ENCODE measurements around the gene KLF16.
A peak's percentile ranks its signal among the peaks of the same experiment; 100 is the strongest.

KLF16 gene

GRCh38 chr19:1867349-1867724, 4.0 kb upstream of the KLF16 start:
- DNase-seq (ENCODE audit: low read depth), result no peak

- no peak for DNase-seq (ENCODE audit: low read depth)
These were observed 3.4 kb upstream of the KLF16 start for GRCh38 chr19:1866693-1867348.

DNA sequence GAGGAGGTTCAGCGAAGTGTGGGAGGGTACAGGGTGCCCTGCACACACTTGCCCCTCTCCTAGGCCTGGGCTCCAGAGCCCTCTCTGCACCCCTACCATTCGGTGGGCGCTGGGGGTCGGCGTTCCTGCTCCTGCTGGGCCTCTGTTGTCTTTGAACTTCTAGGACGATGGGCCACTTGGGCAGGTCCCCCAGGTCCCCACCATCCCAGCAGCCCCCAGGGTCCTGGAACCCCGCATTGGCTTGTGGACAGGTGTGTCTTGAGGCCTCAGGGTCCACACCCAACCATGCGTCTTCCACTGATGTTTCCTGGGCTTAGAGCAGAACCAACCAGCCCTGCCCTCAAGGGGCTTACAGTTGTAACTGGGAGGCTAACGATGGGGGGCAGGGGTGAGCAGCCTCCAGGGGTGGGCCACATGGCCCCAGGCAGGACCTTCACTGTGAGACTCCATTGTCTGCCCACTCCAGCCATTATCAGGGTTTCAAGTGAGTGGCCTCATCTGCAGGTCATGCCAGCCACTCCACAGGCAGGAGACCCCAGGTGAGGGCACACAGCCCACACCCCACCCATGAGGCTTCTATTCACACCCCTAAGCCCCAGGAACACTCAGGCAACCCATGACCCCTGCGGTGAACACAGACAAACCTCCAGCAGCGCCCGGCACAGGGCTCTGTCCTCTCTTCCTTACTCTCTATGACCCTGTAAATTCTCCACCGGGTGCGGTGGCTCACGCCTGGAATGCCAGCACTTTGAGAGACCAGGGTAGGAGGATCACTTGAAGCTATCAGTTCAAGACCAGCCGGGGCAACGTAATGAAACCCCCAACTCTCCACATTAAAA, 2.0 kb upstream of the KLF16 start:
- no peak for DNase-seq (ENCODE audit: low read depth)

DNA sequence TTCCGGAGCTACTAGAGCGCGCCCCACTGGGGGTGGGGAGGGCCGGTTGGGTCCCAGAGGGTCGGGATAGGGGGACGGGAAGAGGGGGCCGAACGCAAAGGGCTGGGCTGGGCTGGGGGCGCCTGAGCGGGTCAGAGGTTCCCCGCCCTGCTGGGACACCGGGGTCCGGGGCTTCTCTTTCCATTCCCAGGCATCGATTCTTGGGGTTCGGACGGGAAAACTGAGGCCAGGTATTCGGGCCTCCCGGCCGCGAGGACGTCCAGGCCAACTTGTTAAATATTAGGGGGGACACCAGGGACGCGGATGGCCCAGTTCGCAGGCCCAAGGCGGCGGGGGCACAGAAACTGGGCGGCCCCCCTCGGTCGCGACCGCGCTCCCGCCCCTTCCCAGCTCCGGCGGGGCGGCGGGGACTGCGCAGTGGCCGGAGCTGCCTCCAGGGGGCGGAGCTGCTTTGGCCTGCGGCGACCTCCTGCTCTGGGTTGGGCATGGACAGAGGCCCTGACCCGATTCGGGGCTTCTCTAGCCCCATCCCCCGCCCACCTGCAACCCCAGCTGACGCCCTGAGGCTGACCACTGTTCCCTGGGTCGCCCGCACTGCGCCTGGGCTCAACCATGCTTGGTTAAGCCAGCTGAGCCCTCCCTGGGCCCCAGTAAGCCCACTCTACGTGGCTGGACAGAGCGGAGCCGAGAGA, 1.2 kb upstream of the KLF16 start:
- DNase-seq (ENCODE audit: low read depth), result no peak

- DNase-seq (ENCODE audit: low read depth), result peak; percentile 77
These were observed 480 bp upstream of the KLF16 start for GRCh38 chr19:1863638-1864479.

GRCh38 chr19:1862424-1863327, 703 bp downstream of the KLF16 start:
- DNase-seq (ENCODE audit: low read depth), result no peak

DNA sequence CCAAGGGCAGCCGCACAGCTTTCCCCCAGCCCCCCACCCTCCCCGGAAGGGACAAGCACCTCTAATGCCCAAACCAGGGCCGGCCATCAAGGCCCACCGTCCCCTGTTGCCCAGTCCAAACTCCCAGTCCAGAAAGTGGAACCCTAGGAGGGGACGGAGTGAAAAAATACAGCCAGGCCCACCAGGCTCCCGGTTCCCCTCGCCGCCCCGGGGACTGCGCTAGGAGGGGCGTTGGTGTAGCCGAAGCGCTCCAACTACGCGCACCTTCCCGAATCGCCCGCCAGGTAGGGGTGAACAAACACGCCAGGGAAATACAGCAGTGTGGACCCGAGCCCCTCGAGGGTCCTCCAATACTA, 1.3 kb downstream of the KLF16 start:
- DNase-seq (ENCODE audit: low read depth), result no peak

DNA sequence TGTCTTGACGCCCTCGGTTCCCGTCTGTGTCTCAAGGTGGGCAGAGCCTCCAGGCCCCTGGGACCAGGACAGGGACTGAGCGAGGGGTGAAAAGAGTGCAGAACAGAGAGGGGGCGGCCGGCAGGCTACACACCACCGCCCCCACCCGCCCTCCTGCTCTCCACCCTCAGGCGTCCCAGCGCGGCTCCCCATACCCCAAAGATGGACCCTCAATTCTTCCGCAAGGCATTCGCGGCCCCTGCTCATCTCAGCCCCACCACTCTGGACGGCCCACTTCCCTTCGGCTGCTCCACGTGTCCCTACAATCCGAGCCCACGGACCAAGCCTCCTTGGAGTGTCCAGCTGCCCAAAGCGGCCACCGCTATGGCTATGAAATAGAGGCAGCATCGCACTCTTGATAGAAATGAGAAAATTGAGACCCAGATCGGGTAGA, 1.8 kb downstream of the KLF16 start:
- DNase-seq (ENCODE audit: low read depth), result no peak

DNA sequence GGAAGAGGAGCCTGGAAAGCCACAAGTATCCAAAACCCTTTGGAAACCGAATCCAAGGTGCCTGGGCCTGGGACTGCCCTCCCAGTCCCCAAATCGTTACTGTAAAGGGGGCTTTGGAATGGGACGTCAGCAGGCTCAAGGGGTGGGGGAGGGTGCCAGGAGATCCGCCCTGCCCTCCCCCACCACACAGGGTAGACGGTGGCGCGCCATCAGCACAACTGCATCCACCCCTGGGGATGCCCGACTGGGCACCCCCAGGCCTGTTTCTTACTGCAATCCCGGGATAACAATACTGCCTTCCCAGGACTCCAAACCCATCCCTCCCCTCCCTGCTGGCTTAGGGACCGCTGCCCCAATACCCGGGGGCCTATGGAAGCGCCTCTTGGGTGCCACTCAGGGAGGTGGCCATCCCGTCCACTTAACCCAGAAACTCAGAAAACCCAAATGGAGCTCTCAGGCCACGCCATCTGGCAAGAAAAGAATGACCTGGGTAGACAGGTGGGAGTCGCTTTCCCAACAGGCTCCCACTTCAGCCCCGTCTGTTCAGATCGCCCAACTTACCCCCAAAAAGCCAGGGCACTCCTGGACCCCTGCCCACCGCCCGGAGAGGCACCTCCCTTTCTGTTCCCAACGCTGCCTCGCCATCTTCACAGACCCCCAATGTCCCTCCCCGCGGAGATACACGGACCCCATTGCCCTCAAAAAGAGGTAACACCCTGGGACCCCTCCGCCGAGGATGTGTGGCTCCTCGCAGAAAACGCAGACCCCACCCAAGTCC, 2.4 kb downstream of the KLF16 start:
- DNase-seq (ENCODE audit: low read depth), result no peak

GRCh38 chr19:1860042-1860775, 3.2 kb downstream of the KLF16 start:
- no peak for DNase-seq (ENCODE audit: low read depth)

DNA sequence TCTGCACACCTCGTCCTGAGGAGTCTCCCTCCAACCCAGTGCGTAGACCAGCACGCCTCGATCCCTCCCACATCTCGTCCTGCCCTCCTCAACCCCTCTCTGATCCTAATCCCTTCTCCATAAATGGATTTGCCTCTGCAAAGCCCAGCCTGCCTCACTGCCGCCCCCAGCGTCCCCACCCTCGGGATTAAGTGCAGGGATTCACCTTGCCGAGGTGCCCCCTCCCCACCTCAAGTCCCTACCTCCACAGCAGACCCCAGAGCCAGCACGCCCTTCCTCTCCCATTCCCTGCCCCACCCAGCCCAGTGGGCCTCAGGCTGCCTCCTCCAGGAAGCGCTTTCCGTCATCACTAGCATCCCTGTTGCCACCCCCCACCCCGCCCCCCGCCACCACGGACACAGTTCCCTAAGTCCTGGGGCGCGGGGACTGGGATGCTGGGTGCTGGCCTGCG, 4.0 kb downstream of the KLF16 start:
- DNase-seq (ENCODE audit: low read depth), result no peak

DNA sequence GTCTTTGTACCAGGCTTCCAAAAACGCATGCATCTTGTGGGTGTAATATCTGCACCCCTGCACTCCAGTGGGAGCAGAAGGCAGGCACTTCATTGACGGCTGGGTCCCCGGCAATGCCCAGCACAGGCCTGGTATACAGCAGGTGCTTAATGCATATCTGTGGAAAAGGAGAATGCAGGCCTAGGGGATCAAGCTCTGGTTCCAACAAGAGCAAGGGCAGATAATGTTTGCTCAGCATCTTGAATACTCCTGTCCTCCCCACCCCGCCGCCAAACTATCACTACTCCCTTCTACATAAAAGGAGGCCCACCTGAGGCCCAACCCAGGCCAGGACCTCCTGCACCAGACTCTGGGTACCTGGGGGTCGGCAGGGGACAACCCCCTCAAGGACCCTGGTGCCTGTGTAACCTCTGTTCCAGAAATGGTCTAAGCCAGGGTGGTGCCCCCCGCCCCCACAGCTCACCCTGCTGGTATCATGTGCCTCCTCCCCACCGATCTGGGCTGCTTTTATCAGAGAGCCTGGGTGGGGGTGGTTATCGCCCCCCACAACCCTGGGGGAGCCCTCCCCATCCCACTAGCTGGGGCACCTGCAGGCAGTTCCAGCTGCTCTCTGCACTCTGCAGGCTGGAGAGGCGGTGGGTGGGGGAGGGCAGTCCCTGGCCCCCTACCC, 4.8 kb downstream of the KLF16 start:
- no peak for DNase-seq (ENCODE audit: low read depth)

- DNase-seq (ENCODE audit: low read depth), result no peak
These were observed 5.6 kb downstream of the KLF16 start for GRCh38 chr19:1857648-1858326.

- no peak for DNase-seq (ENCODE audit: low read depth)
These were observed 6.4 kb downstream of the KLF16 start for GRCh38 chr19:1856698-1857603.

GRCh38 chr19:1856345-1856697, 7.1 kb downstream of the KLF16 start:
- DNase-seq (ENCODE audit: low read depth), result no peak

DNA sequence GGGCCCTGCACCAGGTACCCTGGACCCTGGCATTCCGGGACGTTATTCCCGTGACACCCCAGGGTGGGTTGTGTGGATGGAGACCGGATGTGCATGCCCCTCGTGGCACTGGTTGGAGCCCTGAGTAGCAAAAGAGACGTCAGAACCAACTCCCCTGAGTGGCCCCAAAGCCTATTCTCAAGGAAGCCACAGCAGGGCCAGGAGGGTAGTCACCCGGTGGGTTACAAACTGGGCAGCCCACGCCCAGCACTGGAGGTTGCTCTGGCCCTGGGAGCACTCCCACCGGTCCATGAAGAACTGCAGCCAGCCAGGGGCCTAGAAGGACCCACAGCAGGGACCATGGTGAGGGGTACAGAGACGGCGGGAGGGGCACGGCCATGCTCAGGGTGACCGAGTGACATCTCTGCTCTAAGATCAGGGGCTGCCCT, 7.5 kb downstream of the KLF16 start:
- DNase-seq (ENCODE audit: low read depth), result no peak
